OCI-LY7 (cell line): ENCODE results near the gene CDCP1. TPM values are rescaled to one million over a fixed set of nuclear protein-coding genes. Genes with fewer than 3 reads are reported as not detected.

Source experiments
- BruUV-seq: library from RNA; stranded (reverse); fragments of 400-500 nt; replicated peaks from 2 replicates; lab custom pipeline; 2021; lab: Mats Ljungman, UMichigan
- CTCF ChIA-PET: fragments of 300-600 bp; sonication (Branson Sonifier 250); formaldehyde crosslinking; loops from one replicate; lab custom pipeline; 2022; ENCODE audit warnings: antibody characterized with exemption; ENCODE audit not compliant: unreplicated experiment; lab: Charles Lee
- POLR2A ChIA-PET: fragments of 300-600 bp; sonication (Branson Sonifier 250); formaldehyde crosslinking; loops from one replicate; lab custom pipeline; 2022; ENCODE audit warnings: antibody characterized with exemption; lab: Charles Lee
- DNase-seq: peaks from one replicate; pipeline ENCODE4 v3.0.0-alpha.2; 2015; ENCODE audit warnings: low spot score
- H2AFZ ChIP-seq: fragments of 200-600 bp; sonication (generic), shearing (Covaris generic); 2 replicates; pipeline ENCODE4 v1.6.1; 2014; ENCODE audit warnings: mild to moderate bottlenecking, antibody characterized with exemption, low read length, moderate library complexity
- H3K27ac ChIP-seq: fragments of 200-600 bp; sonication (generic); 2 replicates; pipeline ENCODE4 v1.5.1; 2014; ENCODE audit warnings: mixed run types, low read depth, mild to moderate bottlenecking, moderate library complexity, low read length, inconsistent platforms; ENCODE audit not compliant: poor library complexity, severe bottlenecking
- H3K36me3 ChIP-seq: fragments of 200-600 bp; sonication (generic); 2 replicates; pipeline ENCODE4 v1.6.1; 2014; ENCODE audit warnings: mild to moderate bottlenecking, antibody characterized with exemption, low read length, moderate library complexity, mixed read lengths; ENCODE audit not compliant: insufficient read depth
- H3K4me1 ChIP-seq: fragments of 200-600 bp; sonication (generic); 2 replicates; pipeline ENCODE4 v1.5.1; 2014; ENCODE audit warnings: mild to moderate bottlenecking, low read length; ENCODE audit not compliant: insufficient read depth, poor library complexity, severe bottlenecking
- H3K4me2 ChIP-seq: fragments of 200-600 bp; sonication (generic); 2 replicates; pipeline ENCODE4 v1.6.1; 2014; ENCODE audit warnings: mild to moderate bottlenecking, low read length
- H3K4me3 ChIP-seq: fragments of 200-600 bp; sonication (generic); 2 replicates; pipeline ENCODE4 v1.5.1; 2014; ENCODE audit warnings: mild to moderate bottlenecking, low read depth, low read length; ENCODE audit not compliant: poor library complexity, severe bottlenecking
- H3K79me2 ChIP-seq: fragments of 200-600 bp; sonication (generic); 2 replicates; pipeline ENCODE4 v1.6.1; 2016; ENCODE audit warnings: low read depth, mild to moderate bottlenecking, low read length, moderate library complexity, mixed read lengths; ENCODE audit not compliant: insufficient read depth
- H3K9me2 ChIP-seq: fragments of 200-600 bp; sonication (generic); 2 replicates; pipeline ENCODE4 v1.6.1; 2016; ENCODE audit warnings: mild to moderate bottlenecking, low read length, mixed read lengths; ENCODE audit not compliant: insufficient read depth
- H3K9me3 ChIP-seq: fragments of 200-600 bp; sonication (generic); 2 replicates; pipeline ENCODE4 v1.6.1; 2014; ENCODE audit warnings: mild to moderate bottlenecking, mixed run types, low read length, mixed read lengths
- H4K20me1 ChIP-seq: fragments of 200-600 bp; sonication (generic); 2 replicates; pipeline ENCODE4 v1.6.1; 2014; ENCODE audit warnings: mild to moderate bottlenecking, antibody characterized with exemption, low read length, moderate library complexity, mixed read lengths; ENCODE audit not compliant: insufficient read depth
- CTCF ChIP-seq: fragments of 200-600 bp; sonication (generic); conservative IDR thresholded peaks from 2 replicates; pipeline ENCODE4 v1.5.1; 2014; ENCODE audit warnings: mild to moderate bottlenecking, antibody characterized with exemption, low read length, moderate library complexity, mixed read lengths
- EZH2phosphoT487 ChIP-seq: fragments of 200-600 bp; sonication (generic); IDR thresholded peaks from 2 replicates; pipeline ENCODE4 v1.6.1; 2018; ENCODE audit warnings: low read depth, borderline replicate concordance, mild to moderate bottlenecking, mixed run types, antibody characterized with exemption, low read length, moderate library complexity, mixed read lengths
- intact Hi-C: fragments of 100-400 bp; cut with micrococcal nuclease; formaldehyde crosslinking; loops from one replicate; pipeline ENCODE4 v1.10.0; 2022; ENCODE audit not compliant: unreplicated experiment
- total RNA-seq, 2 experiments: library from RNA; depleted of rRNA in 1 of 2; stranded (reverse); fragments of >200 nt in 1 of 2; shearing (Covaris generic) in 1 of 2; gene quantifications; 2 replicates each; pipeline ENCODE4 v1.2.3, GENCODE V29; 2014 to 2022

Gene CDCP1
- total RNA-seq, 2 experiments from 2014 or later = not detected

DNA sequence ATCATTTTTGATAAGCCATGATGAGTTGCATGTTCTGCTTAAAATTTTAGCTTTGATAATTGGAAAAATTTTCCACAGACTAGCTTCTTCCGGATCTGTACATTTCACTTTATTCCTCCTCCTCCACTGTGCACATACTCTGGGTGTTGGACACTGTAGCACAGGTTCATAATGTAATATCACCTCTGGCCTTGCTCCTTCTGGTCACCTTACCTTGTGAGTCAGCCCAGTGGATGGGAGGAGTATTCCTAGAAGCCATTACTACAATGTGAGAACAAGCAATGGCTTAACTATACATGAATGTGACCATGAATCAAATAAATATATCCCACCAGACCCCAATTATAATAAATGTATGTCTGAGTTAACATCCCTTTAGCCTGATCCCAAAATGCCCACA is 6.1 kb upstream of the CDCP1 start:
- intact Hi-C loops = no loop called here
- CTCF ChIA-PET = no interaction called here

GRCh38 chr3:45151100-45151499 is 4.9 kb upstream of the CDCP1 start:
- no peak for TF ChIP-seq CTCF
- CTCF ChIA-PET = interaction anchor here (0.5 kb wide), 1 partner anchor 477 kb away, joined by 5 read pairs; no protein-coding TSS in a partner anchor

More for the DNA sequence above, 6.1 kb upstream of the CDCP1 start:
- H3K9me3 ChIP-seq = peaks cover 6% of the 10 kb centered on the region; the same call in 1 of the 2 replicates
- H3K4me3 ChIP-seq = no peak overlapping the region
- DNase-seq = no peak
- no peak overlapping the region for H2AFZ ChIP-seq
- no peaks in the 10 kb centered on the region for H3K9me2 ChIP-seq
- H4K20me1 ChIP-seq = no peaks in the 10 kb centered on the region
- no TSS peak for BruUV-seq
- TF ChIP-seq EZH2phosphoT487 (no peak), CTCF (no peak)
- H3K4me1 ChIP-seq = no peaks in the 10 kb centered on the region
- H3K36me3 ChIP-seq = no peaks in the 10 kb centered on the region
- no peaks in the 10 kb centered on the region for H3K79me2 ChIP-seq
- H3K4me2 ChIP-seq = no peak overlapping the region
- POLR2A ChIA-PET = no interaction called here
- no peak overlapping the region for H3K27ac ChIP-seq

DNA sequence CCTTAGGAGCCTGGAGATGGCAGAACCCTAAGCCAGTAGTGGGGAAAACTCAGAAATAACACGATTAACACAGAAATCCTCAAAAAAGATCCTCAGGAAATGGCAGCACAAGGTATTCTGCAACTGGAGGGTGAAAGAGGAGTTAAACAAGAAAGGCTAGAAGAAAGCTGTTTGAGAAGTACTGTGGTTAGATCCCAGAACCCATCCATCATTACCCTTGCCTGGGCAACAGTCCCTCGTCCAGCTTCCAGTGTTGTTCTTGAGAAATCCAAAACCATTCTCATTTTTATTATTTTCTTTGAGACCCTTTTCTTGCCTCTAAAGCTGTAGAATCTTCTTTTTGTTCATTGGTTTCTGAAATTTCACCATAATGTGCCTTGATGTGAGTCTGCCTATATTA is 2.7 kb upstream of the CDCP1 start:
- Histone ChIP-seq H3K9me3 (peaks cover 6% of the 10 kb centered on the region; the same call in 1 of the 2 replicates), H3K27ac (no peak overlapping the region), H3K36me3 (no peaks in the 10 kb centered on the region), H3K9me2 (no peaks in the 10 kb centered on the region), H3K4me3 (no peak overlapping the region), H3K4me1 (no peaks in the 10 kb centered on the region), H2AFZ (no peak overlapping the region), H3K4me2 (no peak overlapping the region), H3K79me2 (no peaks in the 10 kb centered on the region), H4K20me1 (no peaks in the 10 kb centered on the region)
- ChIA-PET CTCF (no interaction called here), POLR2A (interaction anchor here (0.6 kb wide), 1 partner anchor 260 kb away, joined by 3 read pairs; no protein-coding TSS in a partner anchor)
- TF ChIP-seq EZH2phosphoT487 = no peak
- no peak for TF ChIP-seq CTCF
- intact Hi-C loops = no loop called here
- DNase-seq = no peak
- no TSS peak for BruUV-seq

More at GRCh38 chr3:45151100-45151499, 4.9 kb upstream of the CDCP1 start:
- Histone ChIP-seq H3K27ac (no peak overlapping the region), H2AFZ (no peak overlapping the region), H3K9me3 (peaks cover 6% of the 10 kb centered on the region; the same call in 1 of the 2 replicates), H3K36me3 (no peaks in the 10 kb centered on the region), H3K4me1 (no peaks in the 10 kb centered on the region), H3K79me2 (no peaks in the 10 kb centered on the region), H3K4me3 (no peak overlapping the region), H3K9me2 (no peaks in the 10 kb centered on the region), H4K20me1 (no peaks in the 10 kb centered on the region), H3K4me2 (no peak overlapping the region)
- no TSS peak for BruUV-seq
- POLR2A ChIA-PET = no interaction called here
- no peak for DNase-seq
- intact Hi-C loops = no loop called here
